ENCODE measurements around the gene ABCA4.

The ABCA4 gene

DNA sequence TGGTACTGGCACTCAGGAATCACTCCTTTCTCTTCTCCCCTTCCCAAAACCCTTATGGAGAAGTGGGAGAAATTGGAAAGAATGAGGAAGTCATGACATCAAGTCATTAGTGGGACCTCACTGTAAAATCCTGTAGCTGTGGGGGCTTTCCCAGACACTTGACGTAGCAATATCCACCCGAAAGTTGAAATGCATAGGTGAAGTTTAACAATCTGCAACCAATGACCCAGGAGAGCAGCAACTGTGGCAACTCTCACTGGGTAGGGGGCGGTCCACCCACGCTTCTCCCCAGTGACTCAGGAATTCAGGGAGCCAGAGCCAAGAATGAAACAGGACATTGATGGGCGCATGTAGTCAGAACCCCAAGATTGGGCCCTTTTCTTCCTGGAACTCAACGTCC is 27.0 kb downstream of the ABCA4 start:
- no peak for DNase-seq (ENCODE audit: low read depth, low spot score)
- H3K4me3 ChIP-seq (ENCODE audit: low read length) = no peak overlapping the region

DNA sequence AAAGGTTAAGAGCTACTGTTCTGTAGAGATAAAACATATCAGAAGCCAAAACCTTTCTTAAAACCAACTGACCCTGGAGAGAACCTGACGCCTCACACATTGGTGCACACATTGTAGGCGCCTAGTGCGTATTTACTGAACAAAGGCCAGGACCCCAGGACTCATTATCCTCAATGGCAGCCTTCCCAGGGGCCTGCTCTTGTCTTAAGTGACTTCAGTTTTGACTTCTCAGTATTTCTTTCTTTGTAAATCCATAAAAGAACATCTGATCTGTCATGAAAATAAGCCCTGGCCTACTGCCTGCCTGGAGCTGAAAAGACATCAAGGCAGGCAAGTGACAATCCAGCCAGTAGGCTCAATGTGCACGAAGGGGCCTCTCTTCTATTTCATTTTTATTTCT is 27.6 kb downstream of the ABCA4 start:
- H3K4me3 ChIP-seq (ENCODE audit: low read length) = no peak overlapping the region
- no peak for DNase-seq (ENCODE audit: low read depth, low spot score)

DNA sequence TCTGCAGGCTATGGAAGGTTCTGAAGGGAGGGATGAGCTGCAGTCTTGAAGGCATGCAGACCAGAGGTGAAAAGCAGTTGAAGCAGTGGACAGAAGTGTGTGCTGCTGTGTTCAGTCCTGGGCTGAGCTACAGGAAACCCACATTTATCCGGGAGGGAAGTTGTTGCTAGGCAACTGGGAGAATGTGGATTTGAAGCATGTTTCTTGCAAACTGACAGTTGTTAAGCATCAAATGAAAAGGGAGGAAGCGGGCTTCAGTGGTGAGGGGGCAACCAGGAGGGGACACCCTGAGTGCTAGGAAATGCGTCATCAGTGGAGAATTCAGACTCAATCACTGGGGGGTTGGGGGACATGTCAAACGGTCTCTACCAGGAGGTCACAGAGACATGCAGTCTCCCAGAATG is 28.7 kb downstream of the ABCA4 start:
- DNase-seq (ENCODE audit: low read depth, low spot score) = peak; percentile 100
- peak overlapping the region; percentile 30 for H3K4me3 ChIP-seq (ENCODE audit: low read length)

DNA sequence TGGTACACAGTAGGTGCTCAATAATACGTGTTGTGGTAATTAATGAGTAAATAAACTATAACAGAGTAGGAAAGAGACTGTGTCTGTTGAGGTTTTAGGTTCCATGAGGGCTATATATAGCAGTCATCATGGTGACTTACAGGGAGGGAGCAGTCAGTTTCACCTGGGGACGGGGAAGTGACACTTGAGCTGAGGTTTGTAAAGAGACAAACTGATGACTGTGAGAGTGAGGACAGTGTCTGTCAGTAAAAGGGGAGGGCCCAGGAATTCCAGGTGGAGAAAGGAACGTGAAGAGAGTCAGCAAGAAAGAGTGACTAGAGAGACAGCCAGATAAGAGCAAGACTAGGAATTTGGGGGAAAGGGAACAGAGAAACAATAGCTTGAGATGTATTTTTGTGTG is 30.2 kb downstream of the ABCA4 start:
- H3K4me3 ChIP-seq (ENCODE audit: low read length) = no peak overlapping the region
- no peak for DNase-seq (ENCODE audit: low read depth, low spot score)

DNA sequence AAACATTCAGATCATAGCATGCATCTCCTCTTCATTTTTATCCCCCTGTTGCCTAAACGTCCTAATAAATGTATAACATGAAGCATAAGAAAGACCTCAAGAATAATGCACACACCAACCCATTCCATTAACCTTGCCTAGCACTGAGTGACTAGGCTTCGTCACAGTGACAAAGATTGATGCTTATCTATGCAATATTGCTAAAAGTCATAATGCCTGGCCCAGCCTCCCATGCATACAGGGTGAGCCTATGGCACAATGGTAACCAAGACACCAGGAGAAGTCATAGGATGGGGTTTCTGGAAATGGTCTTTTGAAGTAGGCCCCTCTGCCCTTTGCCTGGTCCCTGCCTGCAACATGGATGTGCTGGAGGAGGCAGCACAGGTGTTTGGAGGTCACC is 33.8 kb downstream of the ABCA4 start:
- H3K4me3 ChIP-seq (ENCODE audit: low read length) = no peak overlapping the region
- no peak for DNase-seq (ENCODE audit: low read depth, low spot score)

DNA sequence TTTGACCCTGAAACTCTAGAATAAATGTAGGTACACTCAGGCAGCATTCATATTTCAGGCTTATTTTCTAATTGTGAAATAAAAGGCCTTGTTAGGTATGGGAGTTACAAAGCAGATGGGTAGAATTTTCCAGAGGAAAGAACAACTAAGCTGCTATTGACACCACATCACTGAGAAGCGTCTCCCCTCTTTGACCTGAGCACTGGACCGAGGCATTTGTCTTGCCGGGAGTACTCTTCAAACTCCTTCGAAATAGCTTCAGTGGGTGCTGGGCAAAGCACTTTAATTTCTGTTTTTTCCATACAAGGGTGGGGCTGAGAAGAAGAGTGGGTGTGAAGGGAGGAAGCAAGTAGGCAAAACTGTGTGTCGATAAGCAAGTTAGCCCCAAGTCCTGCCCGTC is 36.4 kb downstream of the ABCA4 start:
- no peak overlapping the region for H3K4me3 ChIP-seq (ENCODE audit: low read length)
- no peak for DNase-seq (ENCODE audit: low read depth, low spot score)

DNA sequence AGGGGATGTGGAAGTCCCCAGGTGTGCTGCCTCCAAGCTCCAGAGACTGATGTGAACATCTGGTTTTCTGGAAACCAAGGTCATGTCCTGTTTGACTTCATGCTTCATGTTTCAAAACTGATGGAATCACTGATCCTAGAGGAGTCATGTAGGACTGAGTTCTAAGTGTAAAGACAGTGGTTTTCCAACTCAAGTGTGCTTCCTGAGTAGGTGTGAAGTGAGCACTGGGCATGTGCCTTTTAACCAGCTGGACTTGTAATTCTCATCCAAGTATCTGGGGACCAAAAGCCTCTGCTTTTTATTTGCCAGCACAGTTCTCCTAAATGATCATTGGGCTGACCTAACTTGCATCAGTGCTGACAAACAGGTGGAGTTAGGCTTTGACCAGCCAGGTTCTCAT is 36.9 kb downstream of the ABCA4 start:
- no peak for DNase-seq (ENCODE audit: low read depth, low spot score)
- no peak overlapping the region for H3K4me3 ChIP-seq (ENCODE audit: low read length)

DNA sequence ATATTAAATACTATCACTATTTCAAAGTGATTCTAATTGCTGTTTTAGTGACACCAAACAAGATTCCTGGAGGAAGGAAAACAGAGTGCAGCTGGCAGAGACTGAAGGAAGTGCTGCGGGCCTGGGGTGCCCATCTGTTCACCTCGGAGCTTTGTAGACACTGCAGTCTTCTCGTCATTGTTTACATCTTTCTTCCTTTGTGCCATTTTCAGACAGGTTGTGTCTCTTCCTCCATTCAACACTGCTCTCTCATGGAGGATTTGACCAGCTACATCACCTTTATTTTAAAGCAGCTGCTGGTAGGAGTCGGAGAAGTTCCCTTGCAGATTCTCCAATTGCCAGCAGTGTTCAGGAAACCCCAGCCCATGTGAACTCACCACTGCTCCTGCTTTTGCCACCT is 37.3 kb downstream of the ABCA4 start:
- no peak overlapping the region for H3K4me3 ChIP-seq (ENCODE audit: low read length)
- no peak for DNase-seq (ENCODE audit: low read depth, low spot score)

DNA sequence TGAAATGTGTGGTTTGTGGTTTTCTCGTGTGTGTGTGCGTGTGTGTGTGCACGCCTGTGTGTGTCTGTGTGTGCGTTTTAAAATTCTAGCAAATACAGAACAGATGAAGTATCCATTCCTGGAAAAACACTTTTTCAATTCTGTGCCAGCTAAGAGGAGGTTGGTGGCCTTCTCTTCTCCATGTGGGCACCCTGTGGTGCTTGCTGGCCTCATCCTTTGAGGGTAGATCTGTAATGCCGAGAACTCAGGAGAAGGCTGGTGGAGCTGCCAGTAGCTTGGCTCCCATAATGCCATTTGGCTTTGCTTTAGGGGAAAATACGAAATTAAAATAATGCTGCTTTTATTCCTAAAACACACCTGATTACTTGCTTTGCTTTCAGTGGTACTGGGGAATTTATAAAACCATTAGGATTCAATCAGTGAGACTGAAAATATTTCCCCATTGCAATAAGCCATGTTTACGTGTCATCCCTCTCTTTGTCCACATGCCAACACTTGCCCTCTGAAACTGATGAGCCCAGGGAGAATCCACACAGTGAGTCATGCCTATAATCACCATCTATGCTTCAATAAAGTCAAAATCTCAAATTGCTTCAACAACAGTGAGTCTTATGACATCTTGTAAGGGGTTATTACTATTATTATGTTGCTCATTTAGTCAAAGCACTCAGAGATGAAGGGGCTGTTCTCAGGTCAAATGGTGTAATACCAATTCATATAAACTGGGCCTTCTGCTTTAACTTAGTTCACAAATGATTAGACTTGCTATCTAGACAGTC is 39.2 kb downstream of the ABCA4 start:
- no peak for DNase-seq (ENCODE audit: low read depth, low spot score)
- no peak overlapping the region for H3K4me3 ChIP-seq (ENCODE audit: low read length)

DNA sequence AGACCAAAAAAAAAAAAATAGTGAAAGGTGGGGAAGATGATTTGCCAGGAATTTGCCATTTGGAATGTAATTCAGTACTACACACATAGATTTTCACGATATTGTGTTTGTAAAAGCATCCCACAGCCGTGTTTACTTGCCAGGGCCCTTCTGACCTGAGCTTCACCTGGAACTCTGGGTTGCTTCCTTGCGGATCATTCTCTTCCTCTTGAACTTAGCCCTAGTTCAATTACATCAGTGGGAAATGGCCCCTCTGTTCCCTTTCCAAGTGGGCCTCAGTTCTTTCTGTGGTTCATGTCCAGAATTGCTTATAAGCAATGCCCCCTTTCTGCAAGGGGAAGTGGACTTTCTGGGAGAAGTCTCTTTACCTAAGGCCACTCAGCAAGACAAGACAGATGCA is 41.0 kb downstream of the ABCA4 start:
- no peak overlapping the region for H3K4me3 ChIP-seq (ENCODE audit: low read length)
- DNase-seq (ENCODE audit: low read depth, low spot score) = no peak

DNA sequence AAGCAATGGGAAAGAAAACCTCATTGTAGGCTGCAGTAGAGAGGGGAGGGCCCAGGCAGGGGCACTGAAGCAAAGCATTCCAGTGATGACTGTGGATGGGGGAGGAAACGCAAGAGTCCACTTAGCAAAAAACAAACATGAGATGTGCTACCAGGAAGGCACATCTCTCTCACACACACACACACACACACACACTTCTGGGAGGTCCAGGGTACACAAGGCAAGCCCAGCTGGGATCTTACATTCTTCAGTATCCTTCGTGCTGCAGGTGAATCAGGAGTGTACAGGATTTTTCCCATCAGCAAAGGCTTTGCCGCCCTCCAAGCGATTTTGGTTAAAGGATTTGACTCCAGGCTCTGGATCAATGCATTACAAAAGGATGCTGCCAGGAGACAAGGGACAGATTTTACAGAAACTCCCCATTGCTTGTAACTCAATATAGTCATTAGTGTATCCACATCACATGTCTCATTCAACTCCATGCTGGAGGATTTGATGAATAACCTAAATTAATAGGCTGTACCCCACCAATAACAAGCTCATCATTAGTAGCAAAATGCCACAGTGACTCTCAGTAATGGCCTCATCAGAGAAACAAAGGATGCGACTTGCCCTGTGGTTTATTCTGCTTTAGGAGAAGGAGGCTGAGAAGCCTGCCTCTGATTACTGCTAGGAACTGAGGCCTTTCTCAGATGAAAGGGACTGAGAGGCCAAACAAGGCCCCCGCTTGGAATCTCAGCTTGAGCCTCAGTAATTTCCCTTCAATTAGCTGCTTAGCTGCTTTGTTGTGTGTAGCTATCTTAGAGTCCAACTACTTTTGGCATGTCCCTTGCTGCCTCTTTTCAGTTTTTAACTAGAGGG is 41.6 kb downstream of the ABCA4 start:
- no peak overlapping the region for H3K4me3 ChIP-seq (ENCODE audit: low read length)
- DNase-seq (ENCODE audit: low read depth, low spot score) = no peak

DNA sequence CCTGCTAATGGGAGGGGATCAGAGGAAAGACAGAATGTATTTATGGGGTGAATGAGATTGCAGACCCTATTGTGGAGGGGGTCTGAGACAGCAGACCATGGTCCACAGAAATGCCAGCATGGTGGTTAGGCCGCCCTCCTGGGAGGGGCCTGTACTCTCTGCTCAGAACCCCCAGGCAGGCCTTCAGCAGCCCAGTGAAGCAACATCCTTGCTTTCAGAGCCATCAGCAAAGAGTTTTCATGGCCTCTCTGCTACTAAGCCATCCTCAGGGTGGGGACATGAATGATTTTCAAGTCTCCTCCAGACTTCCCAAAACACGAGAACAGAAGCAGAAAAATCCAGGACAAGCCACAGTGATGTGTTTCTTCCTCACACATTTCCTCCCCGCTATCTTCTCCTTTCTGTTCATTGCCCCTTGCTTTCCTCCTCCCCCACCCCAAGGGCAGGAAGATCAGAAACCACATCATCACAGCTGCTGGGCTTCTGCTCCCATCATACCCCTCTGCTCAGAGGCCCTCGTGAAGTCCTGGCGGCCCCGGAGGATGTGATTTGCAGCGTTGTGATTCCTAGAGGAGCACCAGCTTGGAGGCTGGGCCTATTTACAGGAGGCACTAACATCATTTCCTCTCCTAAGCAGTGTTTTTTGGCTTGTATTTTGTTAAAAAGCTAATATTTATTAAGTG is 48.0 kb downstream of the ABCA4 start:
- H3K4me3 ChIP-seq (ENCODE audit: low read length) = peak overlapping the region; percentile 31

DNA sequence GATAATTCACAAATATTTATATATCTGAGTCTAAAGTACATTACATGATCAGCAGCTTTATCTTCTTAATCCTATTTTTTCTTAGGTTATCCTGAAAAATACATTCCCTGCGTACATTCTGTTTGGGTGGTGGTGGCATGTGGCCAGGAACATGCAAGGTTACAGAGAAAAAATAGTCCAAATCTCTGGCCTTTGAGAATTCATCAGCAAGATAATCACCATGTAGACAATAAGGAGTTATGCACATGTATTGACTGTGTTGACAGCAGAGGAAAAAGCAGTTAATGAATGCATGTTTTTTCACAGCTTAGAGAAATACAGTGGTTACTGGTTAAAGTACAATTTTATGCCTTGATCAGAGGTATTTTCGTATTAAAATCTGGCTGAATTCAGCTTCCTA is 49.0 kb downstream of the ABCA4 start:
- no peak for DNase-seq (ENCODE audit: low read depth, low spot score)
- H3K4me3 ChIP-seq (ENCODE audit: low read length) = no peak overlapping the region

More for the DNA sequence above, 48.0 kb downstream of the ABCA4 start:
- DNase-seq (ENCODE audit: low read depth, low spot score) = peak; percentile 86

DNA sequence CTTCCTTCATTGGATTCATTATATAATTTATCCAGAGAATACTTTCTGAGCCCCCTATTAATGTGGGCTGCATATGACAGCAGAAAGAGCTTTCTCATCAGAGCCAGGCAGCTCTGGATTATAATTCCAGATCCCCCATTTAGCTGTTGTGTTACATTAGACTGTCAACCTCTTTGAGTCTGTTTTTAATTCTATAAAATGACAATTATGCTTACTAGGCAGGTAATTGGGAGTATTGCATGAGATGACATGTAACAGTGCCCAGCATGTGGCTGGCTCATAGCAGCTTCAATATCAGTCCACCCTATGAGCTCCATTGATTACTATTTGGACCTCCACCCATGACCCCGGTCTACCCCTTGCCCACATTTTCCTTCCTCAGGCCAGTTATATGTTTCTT is 49.6 kb downstream of the ABCA4 start:
- no peak overlapping the region for H3K4me3 ChIP-seq (ENCODE audit: low read length)
- no peak for DNase-seq (ENCODE audit: low read depth, low spot score)

DNA sequence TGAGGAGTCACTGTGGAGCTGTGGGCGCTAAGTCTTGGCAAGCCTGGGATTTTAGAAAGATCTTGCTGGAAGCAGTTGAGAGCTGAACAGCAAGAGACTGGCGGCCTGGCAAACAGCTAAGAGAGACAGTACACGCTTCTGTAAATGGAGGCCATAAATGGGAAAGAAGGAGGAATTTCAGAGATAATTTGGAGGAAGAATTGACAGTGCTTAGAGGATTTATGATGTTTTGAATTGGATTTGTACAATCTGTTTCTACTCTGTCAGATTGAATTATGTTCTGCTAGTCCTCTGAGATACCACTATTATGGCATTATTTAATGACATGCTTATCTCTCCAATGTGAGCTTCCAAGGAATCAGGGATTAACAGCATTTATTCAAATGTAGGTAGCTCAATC is 50.1 kb downstream of the ABCA4 start:
- no peak for DNase-seq (ENCODE audit: low read depth, low spot score)
- no peak overlapping the region for H3K4me3 ChIP-seq (ENCODE audit: low read length)

DNA sequence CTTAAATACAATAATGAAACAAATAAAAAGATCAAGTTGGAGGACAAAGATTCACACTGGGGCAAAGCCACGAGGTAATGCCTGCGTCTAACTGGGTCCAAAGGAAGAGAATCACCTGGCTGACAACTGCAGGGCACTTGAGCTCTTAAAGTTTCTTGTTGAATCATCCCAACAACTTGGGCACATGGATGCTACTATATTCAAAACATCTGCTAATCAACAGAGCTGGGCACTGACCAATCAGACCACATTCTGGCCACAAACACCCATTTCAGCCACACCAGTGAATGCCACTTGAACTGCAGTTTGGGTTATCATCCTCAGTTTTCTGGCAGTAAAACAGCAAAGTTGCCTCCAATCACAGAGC is 51.0 kb downstream of the ABCA4 start:
- no peak overlapping the region for H3K4me3 ChIP-seq (ENCODE audit: low read length)
- no peak for DNase-seq (ENCODE audit: low read depth, low spot score)

DNA sequence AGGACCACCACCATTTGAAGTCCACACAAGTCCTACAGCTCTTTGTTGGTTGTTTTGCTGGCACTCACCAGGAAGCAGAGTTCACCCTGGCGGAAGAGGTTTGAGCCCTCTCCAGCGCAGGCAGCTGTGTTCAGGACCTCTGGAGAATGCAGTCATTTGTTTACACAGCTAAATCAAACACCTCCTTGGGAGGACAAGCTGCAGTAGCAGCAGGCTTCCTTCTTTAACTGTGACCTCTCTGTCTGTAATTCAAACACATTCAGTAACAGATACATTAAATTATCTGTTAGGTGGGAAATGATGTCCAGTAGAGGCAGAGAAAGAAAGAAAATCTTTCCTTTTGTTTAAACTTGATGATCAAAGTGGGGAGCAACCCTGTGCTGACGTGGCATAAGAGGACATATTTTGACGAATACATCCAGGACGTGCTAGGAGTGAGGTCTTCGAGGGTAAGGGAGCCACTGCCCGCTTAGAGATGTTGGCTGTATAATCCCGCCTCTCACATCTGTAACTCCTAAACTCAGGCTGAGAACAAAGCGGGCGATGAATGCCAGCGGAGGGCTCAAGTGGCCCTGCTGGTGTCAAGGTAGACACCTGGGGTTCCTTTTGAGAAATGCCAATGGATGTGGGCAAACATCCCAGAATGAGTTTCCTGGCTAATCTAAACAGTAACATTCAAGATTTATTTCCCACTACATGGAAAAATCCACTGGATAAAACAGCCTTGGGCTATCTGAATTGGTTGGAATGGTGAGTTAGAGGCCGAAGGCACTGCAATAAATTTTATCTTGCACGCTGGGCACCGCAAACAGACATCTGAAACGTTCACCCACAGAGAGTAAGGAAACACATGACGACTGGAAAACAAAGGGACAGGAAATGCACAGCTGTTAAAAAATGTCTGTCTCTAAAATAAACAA is 51.7 kb downstream of the ABCA4 start:
- H3K4me3 ChIP-seq (ENCODE audit: low read length) = no peak overlapping the region
- no peak for DNase-seq (ENCODE audit: low read depth, low spot score)

DNA sequence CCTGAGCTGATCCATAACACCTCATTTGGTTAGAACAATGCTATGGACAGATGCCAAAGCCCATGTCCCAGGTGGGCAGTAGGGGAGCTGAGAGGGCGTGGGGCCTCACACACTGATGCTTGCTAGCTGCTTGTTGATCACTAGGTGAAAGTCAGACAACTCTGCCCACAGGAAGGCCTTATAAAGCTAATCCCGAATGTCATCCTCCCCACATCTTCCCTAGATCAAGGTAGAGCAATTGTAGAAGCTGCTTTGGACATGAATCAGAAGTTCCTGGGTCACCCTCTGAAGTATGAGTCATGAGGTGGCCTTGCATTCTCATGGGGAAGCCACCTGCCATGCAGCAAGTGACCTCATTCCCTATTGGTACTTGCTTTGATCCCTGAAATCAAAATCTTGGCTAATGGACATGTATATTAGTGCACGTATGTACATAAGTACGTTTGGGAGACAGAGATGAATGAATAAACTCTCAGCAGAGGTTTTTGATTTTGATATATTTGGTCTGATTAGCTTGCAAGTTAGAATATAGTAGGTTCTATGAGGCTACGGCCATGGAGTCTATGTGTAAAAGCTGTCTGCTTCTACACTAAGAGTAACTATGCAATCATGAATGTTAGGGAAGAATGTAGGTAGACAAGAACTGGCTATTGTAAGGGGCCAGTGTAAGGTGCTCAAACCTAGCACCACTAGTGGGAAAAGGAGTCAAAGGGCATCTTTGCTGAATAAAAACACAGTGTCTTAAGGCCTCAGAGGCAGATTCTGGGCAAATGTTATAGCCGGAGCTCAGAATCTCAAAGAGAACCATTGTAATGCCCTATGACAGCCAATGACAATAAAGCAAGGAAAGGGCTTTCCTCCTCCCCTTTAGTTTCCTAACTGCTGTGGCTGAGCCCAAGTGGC is 52.6 kb downstream of the ABCA4 start:
- no peak for DNase-seq (ENCODE audit: low read depth, low spot score)
- no peak overlapping the region for H3K4me3 ChIP-seq (ENCODE audit: low read length)
